GM21528 (cell line): ENCODE measurements around the gene CCDC12.

ENCODE experiments used
- ATAC-seq: cut with Tn5 transposase; IDR thresholded peaks from one replicate; pipeline ENCODE4 v1.9.1; 2021; ENCODE audit warnings: mild to moderate bottlenecking, moderate library complexity; ENCODE audit not compliant: unreplicated experiment, low FRiP score

CCDC12 gene

GRCh38 chr3:46976326-46977190 is at the start of gene CCDC12:
Gene CCDC12 (minus strand): TSS chr3:46976745. CDS start chr3:46976732, 13 bp downstream.
- peak; percentile 61 for ATAC-seq

- no peak for ATAC-seq
These were observed 48.4 kb upstream of the CCDC12 start for GRCh38 chr3:47024932-47025331.

- ATAC-seq = no peak
These were observed 46.1 kb upstream of the CCDC12 start for GRCh38 chr3:47022641-47023071.

- no peak for ATAC-seq
These were observed 43.8 kb upstream of the CCDC12 start for GRCh38 chr3:47020311-47020710.

GRCh38 chr3:47019201-47019600 is 42.7 kb upstream of the CCDC12 start:
- ATAC-seq = no peak

GRCh38 chr3:47018269-47018611 is 41.7 kb upstream of the CCDC12 start:
- ATAC-seq = no peak

GRCh38 chr3:47017504-47018268 is 41.1 kb upstream of the CCDC12 start:
- ATAC-seq = no peak

- no peak for ATAC-seq
These were observed 40.4 kb upstream of the CCDC12 start for GRCh38 chr3:47016934-47017435.

- no peak for ATAC-seq
These were observed 39.8 kb upstream of the CCDC12 start for GRCh38 chr3:47016086-47016933.

- no peak for ATAC-seq
These were observed 38.6 kb upstream of the CCDC12 start for GRCh38 chr3:47015151-47015550.

GRCh38 chr3:47014036-47014435 is 37.5 kb upstream of the CCDC12 start:
- no peak for ATAC-seq

GRCh38 chr3:47013231-47013630 is 36.7 kb upstream of the CCDC12 start:
- no peak for ATAC-seq

GRCh38 chr3:47012342-47013230 is 36.0 kb upstream of the CCDC12 start:
- ATAC-seq = no peak

GRCh38 chr3:47011371-47011770 is 34.8 kb upstream of the CCDC12 start:
- ATAC-seq = no peak

- no peak for ATAC-seq
These were observed 34.4 kb upstream of the CCDC12 start for GRCh38 chr3:47010910-47011309.

GRCh38 chr3:47010111-47010712 is 33.7 kb upstream of the CCDC12 start:
- ATAC-seq = no peak

GRCh38 chr3:47009225-47010110 is 32.9 kb upstream of the CCDC12 start:
- peak; percentile 68 for ATAC-seq

GRCh38 chr3:47008851-47009224 is 32.3 kb upstream of the CCDC12 start:
- no peak for ATAC-seq
